IMR-90 (cell line): Measurements from ENCODE around the gene GABRD. TPM values are rescaled to one million over a fixed set of nuclear protein-coding genes. Genes with fewer than 3 reads are reported as not detected.
A peak's percentile ranks its signal among the peaks of the same experiment; 100 is the strongest.

Source experiments
- ATAC-seq: fragments of 200-7000 bp; cut with Tn5 transposase; 2 replicates; pipeline ENCODE4 v1.9.1; 2020; ENCODE audit warnings: low read depth, mild to moderate bottlenecking, moderate library complexity
- BruUV-seq: library from RNA; stranded (reverse); fragments of 400-500 nt; replicated peaks from 2 replicates; lab custom pipeline; 2021; lab: Mats Ljungman, UMichigan
- CTCF ChIA-PET: fragments of 300-600 bp; formaldehyde crosslinking; extraction: SDS; loops from one replicate; lab custom pipeline; 2021; ENCODE audit warnings: antibody characterized with exemption; lab: Yijun Ruan, JAX
- POLR2A ChIA-PET: fragments of 300-600 bp; sonication (Branson Sonifier 250); formaldehyde crosslinking; loops from one replicate; lab custom pipeline; 2022; ENCODE audit warnings: antibody characterized with exemption; ENCODE audit not compliant: unreplicated experiment; lab: Charles Lee
- DNase-seq: peaks from one replicate; pipeline ENCODE4 v3.0.0; 2013
- H2AFZ ChIP-seq: replicated peaks from 2 replicates; pipeline ENCODE3; 2013; ENCODE audit warnings: low read length, mild to moderate bottlenecking; ENCODE audit not compliant: poor library complexity
- H2AK5ac ChIP-seq: 2 replicates; pipeline ENCODE4 v1.6.1; 2013; ENCODE audit warnings: low read depth, low read length, inconsistent platforms
- H2AK9ac ChIP-seq: replicated peaks from 2 replicates; pipeline ENCODE3; 2013; ENCODE audit warnings: mild to moderate bottlenecking, low read depth, low read length, moderate library complexity; ENCODE audit not compliant: poor library complexity
- H2BK120ac ChIP-seq: 2 replicates; pipeline ENCODE4 v1.6.1; 2013; ENCODE audit warnings: low read depth, low read length, inconsistent platforms
- H2BK15ac ChIP-seq: 3 replicates; pipeline ENCODE4 v1.6.1; 2013; ENCODE audit warnings: low read depth, low read length, inconsistent platforms
- H2BK20ac ChIP-seq: 2 replicates; pipeline ENCODE4 v1.6.1; 2013; ENCODE audit warnings: low read depth, mild to moderate bottlenecking, inconsistent platforms, low read length, moderate library complexity
- H2BK5ac ChIP-seq: 2 replicates; pipeline ENCODE4 v1.6.1; 2013; ENCODE audit warnings: mild to moderate bottlenecking, low read depth, low read length, inconsistent platforms; ENCODE audit not compliant: poor library complexity, severe bottlenecking
- H3K14ac ChIP-seq: replicated peaks from 2 replicates; pipeline ENCODE4 v1.6.1; 2013; ENCODE audit warnings: low read depth, low read length, inconsistent platforms
- H3K18ac ChIP-seq: 2 replicates; pipeline ENCODE4 v1.6.1; 2013; ENCODE audit warnings: low read depth, low read length, control low read depth
- H3K23ac ChIP-seq: 2 replicates; pipeline ENCODE4 v1.6.1; 2013; ENCODE audit warnings: low read depth, low read length, inconsistent platforms
- H3K27ac ChIP-seq: 2 replicates; pipeline ENCODE4 v1.5.1; 2013; ENCODE audit warnings: mild to moderate bottlenecking, control low read depth, low read length; ENCODE audit not compliant: insufficient read depth
- H3K27me3 ChIP-seq: 2 replicates; pipeline ENCODE4 v1.6.1; 2013; ENCODE audit warnings: low read length; ENCODE audit not compliant: control insufficient read depth, insufficient read depth
- H3K36me3 ChIP-seq: 2 replicates; pipeline ENCODE4 v1.6.1; 2013; ENCODE audit warnings: low read length, mixed read lengths; ENCODE audit not compliant: control insufficient read depth, insufficient read depth
- H3K4ac ChIP-seq: 2 replicates; pipeline ENCODE4 v1.6.1; 2013; ENCODE audit warnings: low read depth, low read length, inconsistent platforms
- H3K4me1 ChIP-seq: 2 replicates; pipeline ENCODE4 v1.6.1; 2013; ENCODE audit warnings: low read length, mixed read lengths; ENCODE audit not compliant: control insufficient read depth, insufficient read depth
- H3K4me2 ChIP-seq: 2 replicates; pipeline ENCODE4 v1.6.1; 2013; ENCODE audit warnings: low read depth, mild to moderate bottlenecking, control low read depth, low read length, moderate library complexity
- H3K4me3 ChIP-seq: 2 replicates; pipeline ENCODE4 v1.5.1; 2013; ENCODE audit warnings: low read depth, mild to moderate bottlenecking, control low read depth, low read length, moderate library complexity; ENCODE audit not compliant: insufficient read depth
- H3K56ac ChIP-seq: 2 replicates; pipeline ENCODE4 v1.6.1; 2013; ENCODE audit warnings: low read length, inconsistent platforms; ENCODE audit not compliant: insufficient read depth; ENCODE audit errors: extremely low read depth
- H3K79me1 ChIP-seq, 2 experiments: 2 replicates each; pipeline ENCODE4 v1.6.1; 2013; ENCODE audit warnings: low read length in 2 of 2, inconsistent platforms in 1 of 2, low read depth in 1 of 2
- H3K9ac ChIP-seq: 2 replicates; pipeline ENCODE4 v1.6.1; 2013; ENCODE audit warnings: low read depth, low read length, control low read depth
- H3K9me1 ChIP-seq: 2 replicates; pipeline ENCODE4 v1.6.1; 2013; ENCODE audit warnings: low read length, inconsistent platforms; ENCODE audit not compliant: insufficient read depth
- H3K9me3 ChIP-seq: 2 replicates; pipeline ENCODE4 v1.6.1; 2013; ENCODE audit warnings: low read length; ENCODE audit not compliant: control insufficient read depth, insufficient read depth
- H4K20me1 ChIP-seq: 2 replicates; pipeline ENCODE4 v1.6.1; 2013; ENCODE audit warnings: low read length, inconsistent platforms; ENCODE audit not compliant: insufficient read depth
- H4K5ac ChIP-seq: 2 replicates; pipeline ENCODE4 v1.6.1; 2013; ENCODE audit warnings: mild to moderate bottlenecking, low read depth, low read length, control low read depth
- H4K8ac ChIP-seq, 2 experiments: 2 replicates each; pipeline ENCODE4 v1.6.1; 2013; ENCODE audit warnings: low read depth in 2 of 2, low read length in 2 of 2, control low read depth in 1 of 2, inconsistent platforms in 1 of 2
- H4K91ac ChIP-seq: 2 replicates; pipeline ENCODE4 v1.6.1; 2013; ENCODE audit warnings: low read depth, low read length, inconsistent platforms; ENCODE audit not compliant: insufficient read depth
- CEBPB ChIP-seq: IDR thresholded peaks from 2 replicates; pipeline ENCODE4 v1.6.1; 2012; ENCODE audit warnings: low read depth, low read length, improper control_type of control experiment
- CHD1 ChIP-seq: IDR thresholded peaks from 2 replicates; pipeline ENCODE4 v1.6.1; 2012; ENCODE audit warnings: low read depth, low read length, improper control_type of control experiment
- RFX5 ChIP-seq: IDR thresholded peaks from 2 replicates; pipeline ENCODE4 v1.8.0; 2012; ENCODE audit warnings: low read depth, mild to moderate bottlenecking, low read length, moderate library complexity
- WGBS, 2 experiments: methylation state at CpG; one replicate each; pipeline versions ENCODE4 v1.1.5 to v1.1.7; 2013; ENCODE audit warnings: missing lambda C conversion rate in 2 of 2; ENCODE audit not compliant: insufficient read length in 1 of 2; ENCODE audit errors: extremely low coverage in 2 of 2; 5-methylcytosine and 5-hydroxymethylcytosine counted together
- dilution Hi-C: fragments of 300-500 bp; cut with HindIII; formaldehyde crosslinking; loops from one replicate; pipeline ENCODE4 v1.14.3; 2018; ENCODE audit warnings: low sequenced_read_pairs; ENCODE audit not compliant: unreplicated experiment
- in situ Hi-C: fragments of 300-500 bp; cut with MboI; formaldehyde crosslinking; loops from 3 replicates; pipeline ENCODE4 v1.14.3; 2019; ENCODE audit warnings: low sequenced_read_pairs, inconsistent platforms, mixed read lengths
- intact Hi-C: fragments of 100-400 bp; cut with micrococcal nuclease; formaldehyde crosslinking; loops from 2 replicates; pipeline ENCODE4 v1.10.0; 2022
- polyA plus RNA-seq, 3 experiments: library from polyadenylated mRNA; depleted of rRNA; stranded (reverse); fragments of >200 nt; gene quantifications; 2 replicates each; pipeline ENCODE4 v1.2.3, GENCODE V29; 2012; ENCODE audit warnings: low replicate concordance in 1 of 3
- total RNA-seq: library from RNA; depleted of rRNA; stranded (reverse); fragments of >200 nt; gene quantifications from 2 replicates; pipeline ENCODE4 v1.2.3, GENCODE V29; 2012

Gene GABRD
- total and polyA plus RNA-seq, 2 of the 4 experiments (the other 2 are of a cell fraction): not detected

- H3K4me3 ChIP-seq: no peak overlapping the region
- no peak overlapping the region for H4K8ac ChIP-seq
- H4K91ac ChIP-seq: no peak overlapping the region
- CTCF ChIA-PET: no interaction called here
- H3K9me1 ChIP-seq: no peaks in the 10 kb centered on the region
- BruUV-seq: no TSS peak
- H2AFZ ChIP-seq: peak overlapping the region; percentile 2
- no peak overlapping the region for H3K56ac ChIP-seq
- no peak overlapping the region for H4K5ac ChIP-seq
- no peak overlapping the region for H3K4ac ChIP-seq
- ATAC-seq (no peak), DNase-seq (no peak)
- H4K20me1 ChIP-seq: no peaks in the 10 kb centered on the region
- in situ Hi-C loops: no loop called here
- H3K9me3 ChIP-seq: no peaks in the 10 kb centered on the region
- no peak overlapping the region for H3K18ac ChIP-seq
- no peak overlapping the region for H3K14ac ChIP-seq
- dilution Hi-C loops: no loop called here
- intact Hi-C loops: no loop called here
- TF ChIP-seq CHD1 (no peak), CEBPB (no peak), RFX5 (no peak)
- no peak overlapping the region for H3K23ac ChIP-seq
- POLR2A ChIA-PET: no interaction called here
- no peak overlapping the region for H2BK120ac ChIP-seq
- H3K27me3 ChIP-seq: peaks cover 1% of the 10 kb centered on the region; the same call in 1 of the 2 replicates
- no peak overlapping the region for H3K4me2 ChIP-seq
- H3K9ac ChIP-seq: no peak overlapping the region
- no peak overlapping the region for H2BK15ac ChIP-seq
- no peak overlapping the region for H2BK20ac ChIP-seq
- no peak overlapping the region for H2AK9ac ChIP-seq
- no peaks in the 10 kb centered on the region for H3K79me1 ChIP-seq
- 90% methylated on average over 2 of the region's 15 CpGs; no CpG with 5 or more reads in 1 of the 2 experiments for WGBS, 2 experiments
- H2AK5ac ChIP-seq: no peak overlapping the region
- no peaks in the 10 kb centered on the region for H3K36me3 ChIP-seq
- H3K27ac ChIP-seq: no peak overlapping the region
- no peak overlapping the region for H2BK5ac ChIP-seq
- no peaks in the 10 kb centered on the region for H3K4me1 ChIP-seq
These were observed 40.9 kb downstream of the GABRD start for GRCh38 chr1:2060072-2060471.
